Activated naive CD4-positive, alpha-beta T cell treated with anti-CD3 and anti-CD28 coated beads, Interleukin-2, amount 50 U/mL, for 72 hours (primary cell): Measurements from ENCODE around the gene EHMT2. TPM values are rescaled to one million over a fixed set of nuclear protein-coding genes. Genes with fewer than 3 reads are reported as not detected.
"Not testable (repeated sequence)": the region's sequence is repeated elsewhere in the genome, so short reads cannot be mapped to it uniquely, and the experiment has no call there.

ENCODE experiments used
- ATAC-seq, 2 donors: fragments of 150-1000 bp; cut with Tn5 transposase; 2 replicates each; pipeline ENCODE4 v1.10.0; 2021; ENCODE audit warnings: mild to moderate bottlenecking in 2 of 2, moderate library complexity in 2 of 2
- DNase-seq, 2 donors: peaks; one replicate each; pipeline ENCODE4 v3.0.0; 2021 to 2022; ENCODE audit warnings: low spot score in 2 of 2
- H3K27ac Mint-ChIP-seq, 2 donors: one replicate each; pipeline ENCODE4 v1.8.0; 2022; ENCODE audit warnings: mild to moderate bottlenecking in 2 of 2, mixed read lengths in 2 of 2
- H3K36me3 Mint-ChIP-seq, 2 donors: one replicate each; pipeline ENCODE4 v1.8.0; 2022; ENCODE audit warnings: mixed read lengths in 2 of 2
- H3K9me3 Mint-ChIP-seq, 2 donors: one replicate each; pipeline ENCODE4 v1.8.0; 2022; ENCODE audit warnings: mixed read lengths in 2 of 2
- total RNA-seq, 2 donors: library from RNA; stranded (reverse); gene quantifications; one replicate each; pipeline ENCODE4 v1.2.3, GENCODE V29; 2022

Gene EHMT2
- total RNA-seq, result 10 to 100 TPM; 40.1 to 58.5 TPM

- no peaks in the 10 kb centered on the region for H3K9me3 Mint-ChIP-seq
- ATAC-seq (peak; percentile 74 to 75), DNase-seq (peak; percentile 85 to 90)
- H3K36me3 Mint-ChIP-seq, result peaks cover 6 to 11% of the 10 kb centered on the region in 2 donors
- peak within 1 kb of the TSS; percentile 93 to 96 for H3K27ac Mint-ChIP-seq
These were observed at the start of gene EHMT2 for GRCh38 chr6:31897612-31898382. Gene EHMT2, minus strand, starts transcription at chr6:31897698. Its CDS starts 21 bp downstream, at chr6:31897677.

- peak overlapping the region in 1 of 2 donors; percentile 29 for H3K27ac Mint-ChIP-seq
- ATAC-seq, result no peak
- H3K36me3 Mint-ChIP-seq, result no peaks in the 10 kb centered on the region
- no peak for DNase-seq
- H3K9me3 Mint-ChIP-seq, result no peaks in the 10 kb centered on the region
These were observed 49.7 kb upstream of the EHMT2 start for GRCh38 chr6:31947070-31947675.

GRCh38 chr6:31946370-31946885 lies 48.9 kb upstream of the EHMT2 start:
- H3K36me3 Mint-ChIP-seq, result no peaks in the 10 kb centered on the region
- DNase-seq, result no peak
- peak overlapping the region in 1 of 2 donors; percentile 82 for H3K27ac Mint-ChIP-seq
- no peak for ATAC-seq
- no peaks in the 10 kb centered on the region for H3K9me3 Mint-ChIP-seq

- ATAC-seq (peak; percentile 32 to 56), DNase-seq (no peak)
- Mint-ChIP-seq H3K36me3 (no peaks in the 10 kb centered on the region), H3K27ac (peak within 1 kb of the TSS; percentile 29 to 82), H3K9me3 (no peaks in the 10 kb centered on the region)
These were observed 48.2 kb upstream of the EHMT2 start, which contains the start of gene CFB for GRCh38 chr6:31945507-31946369. Gene CFB, plus strand, starts transcription at chr6:31946095. Its CDS starts 127 bp downstream, at chr6:31946222.

GRCh38 chr6:31945154-31945506 lies 47.6 kb upstream of the EHMT2 start:
- H3K36me3 Mint-ChIP-seq, result no peaks in the 10 kb centered on the region
- H3K27ac Mint-ChIP-seq, result peak overlapping the region in 1 of 2 donors; percentile 29
- H3K9me3 Mint-ChIP-seq, result no peaks in the 10 kb centered on the region
- no peak for DNase-seq
- ATAC-seq, result peak in 1 of 2 donors; percentile 6

- Mint-ChIP-seq H3K9me3 (no peaks in the 10 kb centered on the region), H3K27ac (peak overlapping the region in 1 of 2 donors; percentile 52), H3K36me3 (no peaks in the 10 kb centered on the region)
- DNase-seq (no peak), ATAC-seq (no peak)
These were observed 46.2 kb upstream of the EHMT2 start for GRCh38 chr6:31943742-31944141.

- peak in 1 of 2 donors; percentile 48 for ATAC-seq
- H3K9me3 Mint-ChIP-seq, result no peaks in the 10 kb centered on the region
These were observed 42.8 kb upstream of the EHMT2 start for GRCh38 chr6:31940256-31940664.

GRCh38 chr6:31935823-31936222 lies 38.3 kb upstream of the EHMT2 start:
- Mint-ChIP-seq H3K27ac (no peak overlapping the region), H3K9me3 (no peaks in the 10 kb centered on the region), H3K36me3 (no peaks in the 10 kb centered on the region)
- DNase-seq (no peak), ATAC-seq (no peak)

More at GRCh38 chr6:31940256-31940664, 42.8 kb upstream of the EHMT2 start:
- Mint-ChIP-seq H3K27ac (peak overlapping the region in 1 of 2 donors; percentile 85), H3K36me3 (no peaks in the 10 kb centered on the region)
- no peak for DNase-seq

- H3K36me3 Mint-ChIP-seq, result no peaks in the 10 kb centered on the region
- no peak overlapping the region for H3K27ac Mint-ChIP-seq
- no peak for ATAC-seq
- DNase-seq, result no peak
- H3K9me3 Mint-ChIP-seq, result no peaks in the 10 kb centered on the region
These were observed 37.5 kb upstream of the EHMT2 start for GRCh38 chr6:31935021-31935420.

- no peak overlapping the region for H3K27ac Mint-ChIP-seq
- H3K36me3 Mint-ChIP-seq, result no peaks in the 10 kb centered on the region
- no peak for ATAC-seq
These were observed 36.0 kb upstream of the EHMT2 start for GRCh38 chr6:31933537-31933936.

GRCh38 chr6:31932137-31932536 lies 34.6 kb upstream of the EHMT2 start:
- DNase-seq, H3K27ac Mint-ChIP-seq, ATAC-seq, H3K36me3 Mint-ChIP-seq, H3K9me3 Mint-ChIP-seq: not testable (repeated sequence)

More at GRCh38 chr6:31933537-31933936, 36.0 kb upstream of the EHMT2 start:
- no peak for DNase-seq
- no peaks in the 10 kb centered on the region for H3K9me3 Mint-ChIP-seq

GRCh38 chr6:31930962-31931361 lies 33.5 kb upstream of the EHMT2 start:
- DNase-seq, result no peak
- Mint-ChIP-seq H3K27ac (no peak overlapping the region), H3K9me3 (no peaks in the 10 kb centered on the region), H3K36me3 (no peaks in the 10 kb centered on the region)
- ATAC-seq, result no peak

- H3K27ac Mint-ChIP-seq, result no peak overlapping the region
- no peaks in the 10 kb centered on the region for H3K36me3 Mint-ChIP-seq
- no peaks in the 10 kb centered on the region for H3K9me3 Mint-ChIP-seq
- ATAC-seq (no peak), DNase-seq (no peak)
These were observed 31.1 kb upstream of the EHMT2 start for GRCh38 chr6:31928672-31928939.

GRCh38 chr6:31927863-31928671 lies 30.6 kb upstream of the EHMT2 start:
- Mint-ChIP-seq H3K27ac (no peak overlapping the region), H3K36me3 (no peaks in the 10 kb centered on the region), H3K9me3 (no peaks in the 10 kb centered on the region)
- DNase-seq (no peak), ATAC-seq (no peak)

- no peak for ATAC-seq
- Mint-ChIP-seq H3K9me3 (no peaks in the 10 kb centered on the region), H3K36me3 (no peaks in the 10 kb centered on the region), H3K27ac (no peak within 1 kb of the TSS)
- no peak for DNase-seq
These were observed 29.9 kb upstream of the EHMT2 start, which contains the start of gene C2 for GRCh38 chr6:31927242-31927862. Gene C2, plus strand, starts transcription at chr6:31927717. Its CDS starts 36 bp downstream, at chr6:31927753.

GRCh38 chr6:31922942-31923341 lies 25.4 kb upstream of the EHMT2 start:
- DNase-seq (peak in 1 of 2 donors; percentile 32), ATAC-seq (peak in 1 of 2 donors; percentile 60)
- no peaks in the 10 kb centered on the region for H3K9me3 Mint-ChIP-seq
- no peak overlapping the region for H3K27ac Mint-ChIP-seq
- no peaks in the 10 kb centered on the region for H3K36me3 Mint-ChIP-seq
